ENCODE data around the gene GRIA3.
"Not testable (repeated sequence)": the region's sequence is repeated elsewhere in the genome, so short reads cannot be mapped to it uniquely, and the experiment has no call there.

- not testable (repeated sequence) for TF ChIP-seq CEBPB (IDR thresholded peaks at IDR 0.05; ENCODE audit: low read depth); CTCF (IDR thresholded peaks at IDR 0.05 in 2 of 3, conservative IDR thresholded peaks at IDR 0.05 in 1 of 3; ENCODE audit: borderline replicate concordance in 1 of 3, insufficient read depth in 1 of 3, low read depth in 2 of 3, low read length in 2 of 3); EZH2phosphoT487 (IDR thresholded peaks at IDR 0.05; ENCODE audit: borderline replicate concordance); SRF (IDR thresholded peaks at IDR 0.05; ENCODE audit: low read depth); POLR2AphosphoS5 (IDR thresholded peaks at IDR 0.05; ENCODE audit: low read depth, low read length)
Measured at GRCh38 chrX:123283407-123283806, 99.3 kb downstream of the GRIA3 start.
